Mesendoderm (in vitro differentiated cells): Measurements from ENCODE around the gene DST.

Experiments used
- DNase-seq: peaks from one replicate; pipeline ENCODE4 v3.0.0; 2013
- H2AK5ac ChIP-seq: 2 replicates; pipeline ENCODE4 v1.6.1; 2013; ENCODE audit warnings: low read length, inconsistent platforms
- H2BK120ac ChIP-seq: 2 replicates; pipeline ENCODE4 v1.6.1; 2013; ENCODE audit warnings: low read depth, mild to moderate bottlenecking, low read length, moderate library complexity, mixed read lengths
- H2BK15ac ChIP-seq: replicated peaks from 2 replicates; pipeline ENCODE4 v1.6.1; 2013; ENCODE audit warnings: low read depth, mild to moderate bottlenecking, moderate library complexity
- H2BK5ac ChIP-seq: 2 replicates; pipeline ENCODE4 v1.6.1; 2013; ENCODE audit warnings: low read length, inconsistent platforms
- H3K18ac ChIP-seq: 2 replicates; pipeline ENCODE4 v1.6.1; 2013; ENCODE audit warnings: mild to moderate bottlenecking, low read length, mixed read lengths
- H3K23ac ChIP-seq: one replicate; pipeline ENCODE4 v1.6.1; 2013; ENCODE audit warnings: low read length
- H3K27ac ChIP-seq: 2 replicates; pipeline ENCODE4 v1.5.1; 2013; ENCODE audit warnings: low read depth, mild to moderate bottlenecking, inconsistent platforms, low read length, moderate library complexity
- H3K27me3 ChIP-seq: 2 replicates; pipeline ENCODE4 v1.6.1; 2013; ENCODE audit warnings: low read length, control low read depth, mild to moderate bottlenecking, inconsistent platforms; ENCODE audit not compliant: insufficient read depth, poor library complexity
- H3K36me3 ChIP-seq: 2 replicates; pipeline ENCODE4 v1.6.1; 2013; ENCODE audit warnings: low read length, inconsistent platforms; ENCODE audit not compliant: control insufficient read depth, insufficient read depth
- H3K4ac ChIP-seq: one replicate; pipeline ENCODE4 v1.6.1; 2013; ENCODE audit warnings: low read depth, mild to moderate bottlenecking, low read length, moderate library complexity
- H3K4me1 ChIP-seq: 2 replicates; pipeline ENCODE4 v1.6.1; 2013; ENCODE audit warnings: low read depth, low read length, inconsistent platforms; ENCODE audit not compliant: control insufficient read depth
- H3K4me2 ChIP-seq: 2 replicates; pipeline ENCODE4 v1.6.1; 2013; ENCODE audit warnings: low read length
- H3K4me3 ChIP-seq: 2 replicates; pipeline ENCODE4 v1.5.1; 2013; ENCODE audit warnings: mild to moderate bottlenecking, low read length
- H3K56ac ChIP-seq: one replicate; pipeline ENCODE4 v1.6.1; 2013; ENCODE audit warnings: low read length
- H3K79me1 ChIP-seq: 2 replicates; pipeline ENCODE4 v1.6.1; 2013; ENCODE audit warnings: low read length, inconsistent platforms
- H3K79me2 ChIP-seq: 2 replicates; pipeline ENCODE4 v1.6.1; 2013; ENCODE audit warnings: mild to moderate bottlenecking, low read length; ENCODE audit not compliant: control insufficient read depth, insufficient read depth
- H3K9ac ChIP-seq: 2 replicates; pipeline ENCODE4 v1.6.1; 2013; ENCODE audit warnings: low read length, inconsistent platforms
- H4K5ac ChIP-seq: one replicate; pipeline ENCODE4 v1.6.1; 2013; ENCODE audit warnings: low read length
- H4K8ac ChIP-seq: one replicate; pipeline ENCODE4 v1.6.1; 2013; ENCODE audit warnings: low read depth, mild to moderate bottlenecking, control low read depth, low read length, moderate library complexity
- WGBS: extraction: QIAGEN DNeasy Blood & Tissue Kit; methylation state at CpG from one replicate; pipeline ENCODE4 v1.1.7; 2013; ENCODE audit warnings: low lambda C conversion rate, missing lambda C conversion rate; ENCODE audit not compliant: insufficient coverage; ENCODE audit errors: extremely low coverage; 5-methylcytosine and 5-hydroxymethylcytosine counted together

DST gene

GRCh38 chr6:56430629-56431600, 211.8 kb downstream of the DST start:
- Histone ChIP-seq H3K4ac (no peak overlapping the region), H2AK5ac (no peak overlapping the region), H3K18ac (no peak overlapping the region), H3K27ac (no peak overlapping the region), H3K4me2 (no peak overlapping the region), H3K23ac (no peak overlapping the region), H3K56ac (no peak overlapping the region), H3K36me3 (no peaks in the 10 kb centered on the region), H3K27me3 (no peaks in the 10 kb centered on the region), H2BK15ac (no peak overlapping the region), H3K9ac (no peak overlapping the region), H2BK5ac (no peak overlapping the region), H2BK120ac (no peak overlapping the region), H3K79me2 (no peaks in the 10 kb centered on the region), H3K79me1 (no peaks in the 10 kb centered on the region), H4K5ac (no peak overlapping the region), H3K4me1 (no peaks in the 10 kb centered on the region), H4K8ac (no peak overlapping the region), H3K4me3 (no peak overlapping the region)
- no CpG with 5 or more reads among the region's 34 CpGs for WGBS
- DNase-seq, result peak; percentile 48

- no peak overlapping the region for H3K56ac ChIP-seq
- H3K4me2 ChIP-seq, result no peak overlapping the region
Measured at GRCh38 chr6:56424542-56425083, 218.1 kb downstream of the DST start.

GRCh38 chr6:56424064-56424463, 218.6 kb downstream of the DST start:
- no peak overlapping the region for H3K18ac ChIP-seq
- no peaks in the 10 kb centered on the region for H3K36me3 ChIP-seq
- no peak overlapping the region for H2BK120ac ChIP-seq
- WGBS, result no CpG with 5 or more reads among the region's 2 CpGs
- H3K79me1 ChIP-seq, result no peaks in the 10 kb centered on the region
- H2BK15ac ChIP-seq, result no peak overlapping the region
- H3K4me3 ChIP-seq, result no peak overlapping the region
- no peak overlapping the region for H3K56ac ChIP-seq
- H3K4ac ChIP-seq, result no peak overlapping the region
- no peak for DNase-seq
- no peaks in the 10 kb centered on the region for H3K27me3 ChIP-seq
- no peaks in the 10 kb centered on the region for H3K79me2 ChIP-seq
- no peak overlapping the region for H2AK5ac ChIP-seq
- no peak overlapping the region for H3K9ac ChIP-seq
- no peak overlapping the region for H4K5ac ChIP-seq
- no peak overlapping the region for H3K27ac ChIP-seq
- no peaks in the 10 kb centered on the region for H3K4me1 ChIP-seq
- H4K8ac ChIP-seq, result no peak overlapping the region
- H3K23ac ChIP-seq, result no peak overlapping the region
- no peak overlapping the region for H3K4me2 ChIP-seq
- no peak overlapping the region for H2BK5ac ChIP-seq

More at GRCh38 chr6:56424542-56425083, 218.1 kb downstream of the DST start:
- Histone ChIP-seq H3K9ac (no peak overlapping the region), H3K18ac (no peak overlapping the region), H3K27ac (no peak overlapping the region), H3K79me1 (no peaks in the 10 kb centered on the region), H3K36me3 (no peaks in the 10 kb centered on the region), H2BK15ac (no peak overlapping the region), H3K4ac (no peak overlapping the region), H2AK5ac (no peak overlapping the region), H2BK120ac (no peak overlapping the region), H2BK5ac (no peak overlapping the region), H3K4me3 (no peak overlapping the region), H3K4me1 (no peaks in the 10 kb centered on the region), H4K5ac (no peak overlapping the region), H3K23ac (no peak overlapping the region), H3K79me2 (no peaks in the 10 kb centered on the region), H4K8ac (no peak overlapping the region), H3K27me3 (no peaks in the 10 kb centered on the region)
- no peak for DNase-seq
- no CpG with 5 or more reads among the region's 4 CpGs for WGBS

- Histone ChIP-seq H3K27me3 (no peaks in the 10 kb centered on the region), H3K27ac (no peak overlapping the region), H2BK120ac (no peak overlapping the region), H3K79me1 (no peaks in the 10 kb centered on the region), H3K4me1 (no peaks in the 10 kb centered on the region), H2BK15ac (no peak overlapping the region), H3K56ac (no peak overlapping the region), H3K9ac (no peak overlapping the region), H4K8ac (no peak overlapping the region), H3K4me2 (no peak overlapping the region), H4K5ac (no peak overlapping the region), H3K4ac (no peak overlapping the region), H3K18ac (no peak overlapping the region), H2BK5ac (no peak overlapping the region), H3K4me3 (no peak overlapping the region), H3K36me3 (no peaks in the 10 kb centered on the region), H3K23ac (no peak overlapping the region), H2AK5ac (no peak overlapping the region), H3K79me2 (no peaks in the 10 kb centered on the region)
- DNase-seq, result no peak
- no CpG with 5 or more reads among the region's 3 CpGs for WGBS
Measured at GRCh38 chr6:56420296-56420695, 222.4 kb downstream of the DST start.

- Histone ChIP-seq H3K4me2 (no peak overlapping the region), H3K79me2 (no peaks in the 10 kb centered on the region), H3K18ac (no peak overlapping the region), H3K23ac (no peak overlapping the region), H3K4ac (no peak overlapping the region), H2AK5ac (no peak overlapping the region), H4K8ac (no peak overlapping the region), H2BK5ac (no peak overlapping the region), H3K4me1 (no peaks in the 10 kb centered on the region), H2BK15ac (no peak overlapping the region), H4K5ac (no peak overlapping the region), H3K36me3 (no peaks in the 10 kb centered on the region), H3K27me3 (no peaks in the 10 kb centered on the region), H2BK120ac (no peak overlapping the region), H3K79me1 (no peaks in the 10 kb centered on the region), H3K27ac (no peak overlapping the region), H3K4me3 (no peak overlapping the region), H3K56ac (no peak overlapping the region), H3K9ac (no peak overlapping the region)
- no CpG with 5 or more reads among the region's 1 CpG for WGBS
- DNase-seq, result no peak
Measured at GRCh38 chr6:56419191-56419590, 223.5 kb downstream of the DST start.
